ENCODE data around the gene GLDN.

Gene GLDN

DNA sequence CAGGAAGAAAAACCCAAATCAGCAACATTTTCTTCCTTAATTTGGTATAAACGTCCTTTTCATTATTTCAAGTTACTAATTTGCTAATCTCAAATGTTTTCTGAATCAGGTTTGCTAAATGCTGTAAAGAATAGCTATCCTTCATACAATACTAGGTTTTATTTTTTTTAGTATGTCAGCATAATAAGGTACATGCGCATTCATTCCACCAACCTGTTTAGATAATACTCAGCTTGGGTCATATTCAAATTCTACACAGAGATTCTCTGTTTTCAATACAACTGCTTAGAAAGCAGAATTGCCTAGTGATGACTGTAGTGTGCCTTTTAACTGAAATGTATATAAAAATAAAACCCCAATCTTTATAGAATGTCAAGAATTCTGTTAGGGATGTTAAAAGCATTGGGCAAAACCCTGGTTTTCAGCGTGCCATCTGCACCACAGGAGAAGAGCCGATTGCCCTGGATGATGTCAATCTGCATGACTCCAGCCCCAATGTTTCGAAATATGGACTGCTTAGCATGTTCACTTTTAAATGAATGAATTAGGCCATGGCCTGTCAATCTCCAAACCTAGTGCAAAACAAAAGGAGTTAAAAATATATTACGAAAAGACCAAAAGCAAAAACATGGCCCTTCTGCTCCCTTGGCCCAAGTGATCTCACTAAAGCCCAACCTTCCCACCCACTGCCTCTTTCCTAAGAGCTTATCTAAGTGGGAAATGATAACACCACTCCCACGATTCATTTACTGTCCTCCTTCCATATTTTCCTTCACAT lies 107.4 kb downstream of the GLDN start:
- DNase-seq, result no peak

DNA sequence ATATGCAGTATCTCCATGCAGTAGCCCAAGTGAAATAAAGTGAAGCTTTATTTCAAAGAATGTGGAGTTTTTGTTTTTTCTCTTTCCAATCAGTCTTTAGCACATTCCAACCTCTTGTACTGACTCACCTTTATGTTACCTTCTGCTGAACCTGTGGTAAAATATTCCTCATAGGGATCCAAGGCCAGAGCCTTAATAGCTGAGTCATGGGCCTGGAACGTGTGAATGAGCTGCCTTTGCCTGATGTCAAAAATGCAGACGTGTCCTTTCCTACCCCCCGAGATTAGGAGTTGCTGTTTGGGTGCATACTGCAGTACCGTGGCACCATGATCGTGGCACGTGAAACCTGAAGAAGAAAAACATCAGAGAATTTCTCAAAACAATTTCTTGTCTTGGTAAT lies 108.5 kb downstream of the GLDN start:
- no peak for DNase-seq
